Vagina (tissue), 2 donors: ENCODE data around the gene TGFBRAP1. TPM values are rescaled to one million over a fixed set of nuclear protein-coding genes. Genes with fewer than 3 reads are reported as not detected.
"Not testable (repeated sequence)": the region's sequence is repeated elsewhere in the genome, so short reads cannot be mapped to it uniquely, and the experiment has no call there.

Experiments
- DNase-seq, 2 donors: peaks; one replicate each; pipeline ENCODE4 v3.0.0-alpha.2; 2017; ENCODE audit errors: extremely low spot score in 2 of 2
- H3K27ac ChIP-seq: fragments of 200-600 bp; sonication (generic); one replicate; pipeline ENCODE4 v1.5.1; 2019
- H3K27me3 ChIP-seq: fragments of 200-600 bp; sonication (generic); one replicate; pipeline ENCODE4 v1.5.1; 2019
- H3K36me3 ChIP-seq, 2 donors: fragments of 200-600 bp; sonication (generic); one replicate each; pipeline ENCODE4 v1.5.1; 2017 to 2019
- H3K4me1 ChIP-seq: fragments of 200-600 bp; sonication (generic); one replicate; pipeline ENCODE4 v1.5.1; 2019
- H3K4me3 ChIP-seq, 2 donors: fragments of 200-600 bp; sonication (generic); 1 replicate in 1 of 2; 2 replicates in 1 of 2; pipeline ENCODE4 v1.5.1; 2016 to 2019
- H3K9me3 ChIP-seq: fragments of 200-600 bp; sonication (generic); one replicate; pipeline ENCODE4 v1.5.1; 2019
- POLR2A ChIP-seq, 2 donors: fragments of 450-650 bp; IDR thresholded peaks; one replicate each; pipeline ENCODE4 v1.6.1; 2017; ENCODE audit warnings: antibody characterized with exemption in 2 of 2, mild to moderate bottlenecking in 2 of 2, moderate library complexity in 2 of 2
- POLR2AphosphoS5 ChIP-seq, 2 donors: sonication (generic); formaldehyde crosslinking; IDR thresholded peaks; one replicate each; pipeline ENCODE4 v1.9.0; 2017; ENCODE audit warnings: antibody characterized with exemption in 2 of 2, mild to moderate bottlenecking in 2 of 2, low read depth in 1 of 2; ENCODE audit not compliant: insufficient read depth in 1 of 2
- intact Hi-C: fragments of 100-400 bp; cut with DNase I; formaldehyde crosslinking; loops from one replicate; pipeline ENCODE4 v1.15.1; 2023
- total RNA-seq: library from RNA; depleted of rRNA; stranded (reverse); fragments of >200 nt; gene quantifications from one replicate; pipeline ENCODE4 v1.2.3, GENCODE V29; 2016
- TF ChIP-seq, protein P1 (sequence below), 3 experiments: fragments of 450-650 bp in 2 of 3; fragments of 200-600 bp in 1 of 3; sonication (generic) in 1 of 3; IDR thresholded peaks; one replicate each; pipeline ENCODE4 v1.5.1; 2017 to 2019; ENCODE audit warnings: antibody characterized with exemption in 3 of 3, mild to moderate bottlenecking in 2 of 3, moderate library complexity in 2 of 3

The TGFBRAP1 gene
- total RNA-seq, 1 donor from 2014 or later, result 20.1 TPM

- Histone ChIP-seq H3K4me1 (no peaks in the 10 kb centered on the region), H3K4me3 (no peak overlapping the region), H3K9me3 (no peaks in the 10 kb centered on the region), H3K36me3 (no peaks in the 10 kb centered on the region), H3K27ac (no peak overlapping the region), H3K27me3 (no peaks in the 10 kb centered on the region)
- DNase-seq, result no peak
- TF ChIP-seq POLR2AphosphoS5 (IDR thresholded peaks at IDR 0.05; ENCODE audit: insufficient read depth in 1 of 2, low read depth in 1 of 2), result no peak
- no peak for TF ChIP-seq POLR2A (IDR thresholded peaks at IDR 0.05)
- TF ChIP-seq, protein P1, sequence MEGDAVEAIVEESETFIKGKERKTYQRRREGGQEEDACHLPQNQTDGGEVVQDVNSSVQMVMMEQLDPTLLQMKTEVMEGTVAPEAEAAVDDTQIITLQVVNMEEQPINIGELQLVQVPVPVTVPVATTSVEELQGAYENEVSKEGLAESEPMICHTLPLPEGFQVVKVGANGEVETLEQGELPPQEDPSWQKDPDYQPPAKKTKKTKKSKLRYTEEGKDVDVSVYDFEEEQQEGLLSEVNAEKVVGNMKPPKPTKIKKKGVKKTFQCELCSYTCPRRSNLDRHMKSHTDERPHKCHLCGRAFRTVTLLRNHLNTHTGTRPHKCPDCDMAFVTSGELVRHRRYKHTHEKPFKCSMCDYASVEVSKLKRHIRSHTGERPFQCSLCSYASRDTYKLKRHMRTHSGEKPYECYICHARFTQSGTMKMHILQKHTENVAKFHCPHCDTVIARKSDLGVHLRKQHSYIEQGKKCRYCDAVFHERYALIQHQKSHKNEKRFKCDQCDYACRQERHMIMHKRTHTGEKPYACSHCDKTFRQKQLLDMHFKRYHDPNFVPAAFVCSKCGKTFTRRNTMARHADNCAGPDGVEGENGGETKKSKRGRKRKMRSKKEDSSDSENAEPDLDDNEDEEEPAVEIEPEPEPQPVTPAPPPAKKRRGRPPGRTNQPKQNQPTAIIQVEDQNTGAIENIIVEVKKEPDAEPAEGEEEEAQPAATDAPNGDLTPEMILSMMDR (IDR thresholded peaks at IDR 0.05), result no peak
- intact Hi-C loops, result no loop called here
These were observed 74.9 kb downstream of the TGFBRAP1 start for GRCh38 chr2:105254531-105255210.

DNA sequence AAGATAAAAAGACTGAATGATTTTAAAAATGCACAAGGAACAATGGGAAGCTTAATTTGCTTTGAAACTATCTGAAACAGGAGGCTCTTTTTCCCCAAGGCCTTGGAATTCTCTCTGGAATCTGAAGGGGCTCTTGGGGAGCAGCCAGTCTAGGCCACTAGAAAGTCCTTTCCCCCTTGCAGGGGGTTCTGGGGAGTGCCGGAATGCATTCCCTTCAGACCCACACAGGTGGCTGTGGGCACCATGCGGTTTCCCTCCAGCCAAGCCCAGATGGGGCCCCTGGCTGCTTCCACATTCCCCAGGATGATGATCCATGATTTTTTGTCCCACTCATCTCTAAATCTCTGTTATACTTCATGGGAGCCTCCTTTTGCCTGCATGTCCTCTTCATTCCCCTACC, 77.3 kb downstream of the TGFBRAP1 start:
- DNase-seq, result no peak
- Histone ChIP-seq H3K36me3 (no peaks in the 10 kb centered on the region), H3K9me3 (no peaks in the 10 kb centered on the region), H3K27ac (no peak overlapping the region), H3K4me3 (no peak overlapping the region), H3K27me3 (no peaks in the 10 kb centered on the region), H3K4me1 (no peaks in the 10 kb centered on the region)
- TF ChIP-seq POLR2A (IDR thresholded peaks at IDR 0.05) (no peak), POLR2AphosphoS5 (IDR thresholded peaks at IDR 0.05; ENCODE audit: insufficient read depth in 1 of 2, low read depth in 1 of 2) (no peak)
- TF ChIP-seq, protein P1 (IDR thresholded peaks at IDR 0.05), result no peak
- intact Hi-C loops, result no loop called here

DNA sequence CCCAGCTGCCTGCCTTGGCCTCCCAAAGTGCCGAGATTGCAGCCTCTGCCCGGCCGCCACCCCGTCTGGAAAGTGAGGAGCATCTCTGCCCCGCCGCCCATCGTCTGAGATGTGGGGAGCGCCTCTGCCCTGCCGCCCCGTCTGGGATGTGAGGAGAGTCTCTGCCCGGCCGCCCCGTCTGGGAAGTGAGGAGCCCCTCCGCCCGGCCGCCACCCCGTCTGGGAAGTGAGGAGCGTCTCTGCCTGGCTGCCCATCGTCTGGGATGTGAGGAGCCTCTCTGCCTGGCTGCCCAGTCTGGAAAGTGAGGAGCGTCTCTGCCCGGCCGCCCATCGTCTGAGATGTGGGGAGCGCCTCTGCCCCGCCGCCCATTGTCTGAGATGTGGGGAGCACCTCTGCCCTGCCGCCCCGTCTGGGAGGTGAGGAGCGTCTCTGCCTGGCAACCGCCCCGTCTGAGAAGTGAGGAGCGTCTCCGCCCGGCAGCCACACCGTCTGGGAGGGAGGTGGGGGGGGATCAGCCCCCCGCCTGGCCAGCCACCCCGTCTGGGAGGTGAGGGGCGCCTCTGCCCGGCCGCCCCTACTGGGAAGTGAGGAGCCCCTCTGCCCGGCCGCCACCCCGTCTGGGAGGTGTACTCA, 78.4 kb downstream of the TGFBRAP1 start:
- H3K4me3 ChIP-seq, H3K36me3 ChIP-seq, H3K4me1 ChIP-seq, DNase-seq, H3K9me3 ChIP-seq, intact Hi-C loops, H3K27me3 ChIP-seq, H3K27ac ChIP-seq: not testable (repeated sequence)

- Histone ChIP-seq H3K27ac (no peak overlapping the region), H3K27me3 (no peaks in the 10 kb centered on the region), H3K4me1 (no peaks in the 10 kb centered on the region), H3K4me3 (no peak overlapping the region), H3K9me3 (no peaks in the 10 kb centered on the region), H3K36me3 (no peaks in the 10 kb centered on the region)
- DNase-seq, result no peak
- intact Hi-C loops, result no loop called here
- TF ChIP-seq POLR2AphosphoS5 (IDR thresholded peaks at IDR 0.05; ENCODE audit: insufficient read depth in 1 of 2, low read depth in 1 of 2), result no peak
- TF ChIP-seq, protein P1 (IDR thresholded peaks at IDR 0.05), result no peak
- TF ChIP-seq POLR2A (IDR thresholded peaks at IDR 0.05), result no peak
These were observed 79.6 kb downstream of the TGFBRAP1 start for GRCh38 chr2:105249891-105250290.

DNA sequence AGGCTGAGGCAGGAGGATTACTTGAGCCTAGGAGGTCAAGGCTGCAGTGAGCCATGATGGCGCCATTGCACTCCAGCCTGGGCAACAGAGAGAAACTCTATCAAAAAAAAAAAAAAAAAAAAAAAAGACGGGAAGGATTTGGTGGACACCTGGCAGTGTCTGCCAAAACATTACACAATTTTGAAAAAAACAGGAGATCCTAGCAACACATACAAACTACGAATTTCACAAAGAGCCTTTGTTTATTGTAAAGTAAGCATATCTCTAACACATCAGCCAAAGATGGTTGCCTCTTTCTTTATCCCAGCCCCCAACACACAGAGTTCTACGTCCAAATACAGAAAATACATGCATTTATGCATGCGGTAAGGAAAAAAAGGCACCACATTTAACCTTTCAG, 80.4 kb downstream of the TGFBRAP1 start:
- Histone ChIP-seq H3K4me1 (no peaks in the 10 kb centered on the region), H3K9me3 (no peaks in the 10 kb centered on the region), H3K4me3 (no peak overlapping the region), H3K27ac (no peak overlapping the region), H3K27me3 (no peaks in the 10 kb centered on the region), H3K36me3 (no peaks in the 10 kb centered on the region)
- TF ChIP-seq POLR2A (IDR thresholded peaks at IDR 0.05) (no peak), POLR2AphosphoS5 (IDR thresholded peaks at IDR 0.05; ENCODE audit: insufficient read depth in 1 of 2, low read depth in 1 of 2) (no peak)
- TF ChIP-seq, protein P1 (IDR thresholded peaks at IDR 0.05), result no peak
- DNase-seq, result no peak
- intact Hi-C loops, result no loop called here
